GM23338 (cell line): ENCODE data around the gene NETO2. TPM values are rescaled to one million over a fixed set of nuclear protein-coding genes. Genes with fewer than 3 reads are reported as not detected.

Experiments used
- ATAC-seq: fragments of 200-7000 bp; cut with Tn5 transposase; 3 replicates; pipeline ENCODE4 v1.9.1; 2020
- DNase-seq: peaks from one replicate; pipeline ENCODE4 v3.0.0-alpha.2; 2015; ENCODE audit warnings: low spot score
- H2AFZ ChIP-seq: fragments of 200-600 bp; sonication (generic); 2 replicates; pipeline ENCODE4 v1.8.0; 2016; ENCODE audit warnings: antibody characterized with exemption, mild to moderate bottlenecking, moderate library complexity
- H3F3A ChIP-seq: fragments of 200-600 bp; sonication (generic); replicated peaks from 2 replicates; pipeline ENCODE4 v1.8.0; 2017; ENCODE audit warnings: antibody characterized with exemption, mixed run types, low read depth
- H3K27ac ChIP-seq: fragments of 200-600 bp; sonication (generic); 2 replicates; pipeline ENCODE4 v1.6.1; 2016; ENCODE audit warnings: low read depth
- H3K27me3 ChIP-seq: fragments of 200-600 bp; sonication (generic); 2 replicates; pipeline ENCODE4 v1.8.0; 2016; ENCODE audit warnings: mild to moderate bottlenecking, mixed run types, moderate library complexity; ENCODE audit not compliant: insufficient read depth
- H3K36me3 ChIP-seq: fragments of 200-600 bp; sonication (generic); 2 replicates; pipeline ENCODE4 v1.8.0; 2016; ENCODE audit warnings: mild to moderate bottlenecking; ENCODE audit not compliant: insufficient read depth
- H3K4me1 ChIP-seq: fragments of 200-600 bp; sonication (generic); 2 replicates; pipeline ENCODE4 v1.8.0; 2016; ENCODE audit warnings: mild to moderate bottlenecking, moderate library complexity; ENCODE audit not compliant: insufficient read depth
- H3K4me2 ChIP-seq: fragments of 200-600 bp; sonication (generic); 2 replicates; pipeline ENCODE4 v1.7.1; 2017; ENCODE audit warnings: mixed run types
- H3K4me3 ChIP-seq: fragments of 200-600 bp; sonication (generic); 2 replicates; pipeline ENCODE4 v1.6.1; 2016; ENCODE audit warnings: mixed run types
- H3K79me2 ChIP-seq: fragments of 200-600 bp; sonication (generic); replicated peaks from 2 replicates; pipeline ENCODE4 v1.8.0; 2017; ENCODE audit warnings: mild to moderate bottlenecking; ENCODE audit not compliant: insufficient read depth
- H3K9me2 ChIP-seq: fragments of 200-600 bp; sonication (generic); 2 replicates; pipeline ENCODE4 v1.8.0; 2017; ENCODE audit not compliant: insufficient read depth
- H4K20me1 ChIP-seq: fragments of 200-600 bp; sonication (generic); replicated peaks from 2 replicates; pipeline ENCODE4 v1.8.0; 2017; ENCODE audit warnings: mild to moderate bottlenecking; ENCODE audit not compliant: insufficient read depth
- H3K27ac Mint-ChIP-seq: 2 replicates; pipeline ENCODE4 v1.8.0; 2020; ENCODE audit warnings: inconsistent platforms, mild to moderate bottlenecking, moderate library complexity, mixed read lengths
- H3K27me3 Mint-ChIP-seq: 3 replicates; pipeline ENCODE4 v1.8.0; 2022; ENCODE audit warnings: low read depth, mild to moderate bottlenecking, moderate library complexity, mixed read lengths, inconsistent platforms; ENCODE audit not compliant: insufficient read depth, poor library complexity
- H3K36me3 Mint-ChIP-seq: 3 replicates; pipeline ENCODE4 v1.8.0; 2021; ENCODE audit warnings: low read depth, mild to moderate bottlenecking, inconsistent platforms, moderate library complexity, mixed read lengths
- H3K4me1 Mint-ChIP-seq: 3 replicates; pipeline ENCODE4 v1.8.0; 2020; ENCODE audit warnings: mild to moderate bottlenecking, inconsistent platforms, mixed read lengths
- H3K4me3 Mint-ChIP-seq: 3 replicates; pipeline ENCODE4 v1.8.0; 2021; ENCODE audit warnings: moderate library complexity, mild to moderate bottlenecking, inconsistent platforms, mixed read lengths
- H3K9me3 Mint-ChIP-seq: 3 replicates; pipeline ENCODE4 v1.8.0; 2020; ENCODE audit warnings: moderate library complexity, mild to moderate bottlenecking, inconsistent platforms, mixed read lengths
- CREB1 ChIP-seq: fragments of 250-450 bp; sonication (Bioruptor Pico); IDR thresholded peaks from 2 replicates; pipeline ENCODE4 v1.5.0; 2020; ENCODE audit warnings: low read depth, mild to moderate bottlenecking, moderate library complexity
- EZH2 ChIP-seq: fragments of 200-600 bp; sonication (generic); IDR thresholded peaks from one replicate; pipeline ENCODE4 v1.8.0; 2017; ENCODE audit warnings: antibody characterized with exemption, mild to moderate bottlenecking, low read depth; ENCODE audit not compliant: unreplicated experiment
- EZH2phosphoT487 ChIP-seq: fragments of 200-600 bp; sonication (generic); IDR thresholded peaks from one replicate; pipeline ENCODE4 v1.8.1; 2018; ENCODE audit warnings: antibody characterized with exemption; ENCODE audit not compliant: unreplicated experiment
- JUNB ChIP-seq: IDR thresholded peaks from one replicate; pipeline ENCODE4 v1.6.1; 2016; ENCODE audit warnings: antibody characterized with exemption; ENCODE audit not compliant: unreplicated experiment
- STAT1 ChIP-seq: IDR thresholded peaks from one replicate; pipeline ENCODE4 v1.6.1; 2016; ENCODE audit warnings: antibody characterized with exemption; ENCODE audit not compliant: unreplicated experiment
- ZNF114 ChIP-seq: fragments of 250-450 bp; sonication (Bioruptor Pico); IDR thresholded peaks from 2 replicates; pipeline ENCODE4 v1.5.0; 2020; ENCODE audit warnings: mild to moderate bottlenecking, moderate library complexity
- polyA plus RNA-seq: library from polyadenylated mRNA; unstranded; fragments of >200 nt; fragmentation: Nextera tagmentation; extraction: Ambion mirVana; gene quantifications from 2 replicates; pipeline ENCODE4 v1.2.1, GENCODE V29; 2016
- total RNA-seq: library from RNA; depleted of rRNA; stranded (reverse); fragments of >200 nt; shearing (Covaris generic); gene quantifications from 2 replicates; pipeline ENCODE4 v1.2.3, GENCODE V29; 2014
- TF ChIP-seq, protein P1 (sequence below): fragments of 250-450 bp; sonication (Bioruptor Pico); IDR thresholded peaks from 2 replicates; pipeline ENCODE4 v1.5.0; 2020; ENCODE audit warnings: mild to moderate bottlenecking, moderate library complexity
- TF ChIP-seq, protein P2 (sequence below): IDR thresholded peaks from 2 replicates; pipeline ENCODE4 v1.6.1; 2016; ENCODE audit warnings: antibody characterized with exemption

Gene NETO2
- total and polyA plus RNA-seq, 2 experiments from 2014 or later: 6.6 to 10.6 TPM

DNA sequence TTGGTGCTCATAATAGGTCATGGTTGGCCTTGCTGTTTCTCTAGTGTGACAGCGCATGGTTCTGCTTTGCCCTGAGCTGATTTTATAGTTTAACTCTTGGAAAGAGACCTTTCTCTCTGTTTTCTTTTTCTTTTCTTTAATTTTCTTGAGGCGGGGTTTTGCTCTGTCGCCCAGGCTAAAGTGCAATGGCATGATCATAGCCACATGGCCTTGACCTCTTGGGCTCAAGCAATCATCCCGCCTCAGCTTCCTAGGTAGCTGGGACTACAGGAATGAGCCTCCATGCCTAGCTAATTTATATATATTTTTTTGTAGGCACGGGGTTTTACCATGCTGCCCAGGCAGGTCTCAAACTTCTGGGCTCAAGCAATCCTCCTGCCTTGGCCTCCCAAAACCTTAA lies 89.8 kb downstream of the NETO2 start:
- Mint-ChIP-seq H3K27ac (no peak overlapping the region), H3K4me3 (no peak overlapping the region), H3K27me3 (peaks cover 2% of the 10 kb centered on the region), H3K4me1 (no peaks in the 10 kb centered on the region), H3K36me3 (no peaks in the 10 kb centered on the region; the same call in 2 of the 3 replicates), H3K9me3 (peaks cover 5% of the 10 kb centered on the region; the same call in 2 of the 3 replicates)
- no peaks in the 10 kb centered on the region for H3K4me1 ChIP-seq
- H3K79me2 ChIP-seq: no peaks in the 10 kb centered on the region
- H3K4me2 ChIP-seq: no peak overlapping the region
- H2AFZ ChIP-seq: no peak overlapping the region
- no peak for DNase-seq
- no peak for ATAC-seq
- no peaks in the 10 kb centered on the region for H4K20me1 ChIP-seq
- TF ChIP-seq, protein P1, sequence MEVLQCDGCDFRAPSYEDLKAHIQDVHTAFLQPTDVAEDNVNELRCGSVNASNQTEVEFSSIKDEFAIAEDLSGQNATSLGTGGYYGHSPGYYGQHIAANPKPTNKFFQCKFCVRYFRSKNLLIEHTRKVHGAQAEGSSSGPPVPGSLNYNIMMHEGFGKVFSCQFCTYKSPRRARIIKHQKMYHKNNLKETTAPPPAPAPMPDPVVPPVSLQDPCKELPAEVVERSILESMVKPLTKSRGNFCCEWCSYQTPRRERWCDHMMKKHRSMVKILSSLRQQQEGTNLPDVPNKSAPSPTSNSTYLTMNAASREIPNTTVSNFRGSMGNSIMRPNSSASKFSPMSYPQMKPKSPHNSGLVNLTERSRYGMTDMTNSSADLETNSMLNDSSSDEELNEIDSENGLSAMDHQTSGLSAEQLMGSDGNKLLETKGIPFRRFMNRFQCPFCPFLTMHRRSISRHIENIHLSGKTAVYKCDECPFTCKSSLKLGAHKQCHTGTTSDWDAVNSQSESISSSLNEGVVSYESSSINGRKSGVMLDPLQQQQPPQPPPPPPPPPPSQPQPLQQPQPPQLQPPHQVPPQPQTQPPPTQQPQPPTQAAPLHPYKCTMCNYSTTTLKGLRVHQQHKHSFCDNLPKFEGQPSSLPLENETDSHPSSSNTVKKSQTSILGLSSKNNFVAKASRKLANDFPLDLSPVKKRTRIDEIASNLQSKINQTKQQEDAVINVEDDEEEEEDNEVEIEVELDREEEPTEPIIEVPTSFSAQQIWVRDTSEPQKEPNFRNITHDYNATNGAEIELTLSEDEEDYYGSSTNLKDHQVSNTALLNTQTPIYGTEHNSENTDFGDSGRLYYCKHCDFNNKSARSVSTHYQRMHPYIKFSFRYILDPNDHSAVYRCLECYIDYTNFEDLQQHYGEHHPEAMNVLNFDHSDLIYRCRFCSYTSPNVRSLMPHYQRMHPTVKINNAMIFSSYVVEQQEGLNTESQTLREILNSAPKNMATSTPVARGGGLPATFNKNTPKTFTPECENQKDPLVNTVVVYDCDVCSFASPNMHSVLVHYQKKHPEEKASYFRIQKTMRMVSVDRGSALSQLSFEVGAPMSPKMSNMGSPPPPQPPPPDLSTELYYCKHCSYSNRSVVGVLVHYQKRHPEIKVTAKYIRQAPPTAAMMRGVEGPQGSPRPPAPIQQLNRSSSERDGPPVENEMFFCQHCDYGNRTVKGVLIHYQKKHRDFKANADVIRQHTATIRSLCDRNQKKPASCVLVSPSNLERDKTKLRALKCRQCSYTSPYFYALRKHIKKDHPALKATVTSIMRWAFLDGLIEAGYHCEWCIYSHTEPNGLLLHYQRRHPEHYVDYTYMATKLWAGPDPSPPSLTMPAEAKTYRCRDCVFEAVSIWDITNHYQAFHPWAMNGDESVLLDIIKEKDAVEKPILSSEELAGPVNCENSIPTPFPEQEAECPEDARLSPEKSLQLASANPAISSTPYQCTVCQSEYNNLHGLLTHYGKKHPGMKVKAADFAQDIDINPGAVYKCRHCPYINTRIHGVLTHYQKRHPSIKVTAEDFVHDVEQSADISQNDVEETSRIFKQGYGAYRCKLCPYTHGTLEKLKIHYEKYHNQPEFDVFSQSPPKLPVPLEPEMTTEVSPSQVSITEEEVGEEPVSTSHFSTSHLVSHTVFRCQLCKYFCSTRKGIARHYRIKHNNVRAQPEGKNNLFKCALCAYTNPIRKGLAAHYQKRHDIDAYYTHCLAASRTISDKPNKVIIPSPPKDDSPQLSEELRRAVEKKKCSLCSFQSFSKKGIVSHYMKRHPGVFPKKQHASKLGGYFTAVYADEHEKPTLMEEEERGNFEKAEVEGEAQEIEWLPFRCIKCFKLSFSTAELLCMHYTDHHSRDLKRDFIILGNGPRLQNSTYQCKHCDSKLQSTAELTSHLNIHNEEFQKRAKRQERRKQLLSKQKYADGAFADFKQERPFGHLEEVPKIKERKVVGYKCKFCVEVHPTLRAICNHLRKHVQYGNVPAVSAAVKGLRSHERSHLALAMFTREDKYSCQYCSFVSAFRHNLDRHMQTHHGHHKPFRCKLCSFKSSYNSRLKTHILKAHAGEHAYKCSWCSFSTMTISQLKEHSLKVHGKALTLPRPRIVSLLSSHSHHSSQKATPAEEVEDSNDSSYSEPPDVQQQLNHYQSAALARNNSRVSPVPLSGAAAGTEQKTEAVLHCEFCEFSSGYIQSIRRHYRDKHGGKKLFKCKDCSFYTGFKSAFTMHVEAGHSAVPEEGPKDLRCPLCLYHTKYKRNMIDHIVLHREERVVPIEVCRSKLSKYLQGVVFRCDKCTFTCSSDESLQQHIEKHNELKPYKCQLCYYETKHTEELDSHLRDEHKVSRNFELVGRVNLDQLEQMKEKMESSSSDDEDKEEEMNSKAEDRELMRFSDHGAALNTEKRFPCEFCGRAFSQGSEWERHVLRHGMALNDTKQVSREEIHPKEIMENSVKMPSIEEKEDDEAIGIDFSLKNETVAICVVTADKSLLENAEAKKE (CRISPR knock-in tag): no peak
- TF ChIP-seq JUNB (no peak), EZH2 (no peak), ZNF114 (CRISPR knock-in tag) (no peak), CREB1 (CRISPR knock-in tag) (no peak), EZH2phosphoT487 (no peak), STAT1 (no peak)
- TF ChIP-seq, protein P2, sequence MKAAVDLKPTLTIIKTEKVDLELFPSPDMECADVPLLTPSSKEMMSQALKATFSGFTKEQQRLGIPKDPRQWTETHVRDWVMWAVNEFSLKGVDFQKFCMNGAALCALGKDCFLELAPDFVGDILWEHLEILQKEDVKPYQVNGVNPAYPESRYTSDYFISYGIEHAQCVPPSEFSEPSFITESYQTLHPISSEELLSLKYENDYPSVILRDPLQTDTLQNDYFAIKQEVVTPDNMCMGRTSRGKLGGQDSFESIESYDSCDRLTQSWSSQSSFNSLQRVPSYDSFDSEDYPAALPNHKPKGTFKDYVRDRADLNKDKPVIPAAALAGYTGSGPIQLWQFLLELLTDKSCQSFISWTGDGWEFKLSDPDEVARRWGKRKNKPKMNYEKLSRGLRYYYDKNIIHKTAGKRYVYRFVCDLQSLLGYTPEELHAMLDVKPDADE: no peak
- H3K36me3 ChIP-seq: no peaks in the 10 kb centered on the region
- 0 out of 2 replicates have a peak, but pooled peaks cover 3% of the 10 kb centered on the region for H3K9me2 ChIP-seq
- H3K27me3 ChIP-seq: no peaks in the 10 kb centered on the region
- no peak overlapping the region for H3K4me3 ChIP-seq
- H3F3A ChIP-seq: no peaks in the 10 kb centered on the region
- H3K27ac ChIP-seq: no peak overlapping the region
